GM21447 (cell line): ENCODE data around the gene GARIN1A.
"Not testable (repeated sequence)": the region's sequence is repeated elsewhere in the genome, so short reads cannot be mapped to it uniquely, and the experiment has no call there.

Source experiments
- ATAC-seq: cut with Tn5 transposase; IDR thresholded peaks from one replicate; pipeline ENCODE4 v1.9.1; 2021; ENCODE audit not compliant: unreplicated experiment

Gene GARIN1A

DNA sequence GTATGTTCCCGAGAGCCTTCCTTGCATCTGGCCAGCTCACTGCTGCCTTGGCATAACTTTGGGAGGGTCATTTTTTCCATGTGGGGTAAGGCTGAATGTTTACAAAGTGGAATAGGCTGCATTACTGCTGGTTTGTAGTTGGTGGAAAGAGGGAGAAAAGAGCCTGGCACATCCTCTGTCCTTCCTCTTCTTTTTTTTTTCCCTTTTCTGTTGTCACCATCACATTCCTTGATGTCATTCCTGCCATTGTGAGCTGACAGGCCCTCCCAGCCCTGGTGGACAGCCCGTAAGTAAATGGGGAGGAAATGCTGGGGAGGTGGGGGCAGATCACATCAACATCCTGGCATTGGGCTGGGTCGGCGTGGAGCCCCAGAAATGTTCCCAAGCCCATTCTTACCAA is at the start of gene GARIN1A:
Gene GARIN1A (plus strand): TSS at position 301 of the 400 bp plus-strand sequence. CDS start 106 bp downstream, outside the sequence.
- ATAC-seq: no peak

DNA sequence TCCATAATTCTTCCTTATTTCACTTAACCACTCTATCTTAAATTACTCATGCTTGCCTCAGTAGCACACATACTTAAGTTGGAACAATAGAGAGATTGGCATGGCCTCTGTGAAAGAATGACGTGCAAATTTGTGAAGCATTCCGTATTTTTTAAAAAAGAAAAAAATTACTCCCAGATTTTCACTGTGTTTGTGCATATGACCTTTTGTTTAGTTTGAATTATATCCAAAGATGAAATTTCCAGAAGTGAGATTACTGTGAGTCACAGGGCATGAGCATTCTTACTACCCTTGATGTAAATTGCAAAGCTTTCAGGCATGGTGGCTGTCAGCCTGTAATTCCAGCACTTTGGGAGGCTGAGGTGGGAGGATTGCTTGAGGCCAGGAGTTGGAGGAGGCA is 45.0 kb upstream of the GARIN1A start:
- ATAC-seq: not testable (repeated sequence)

DNA sequence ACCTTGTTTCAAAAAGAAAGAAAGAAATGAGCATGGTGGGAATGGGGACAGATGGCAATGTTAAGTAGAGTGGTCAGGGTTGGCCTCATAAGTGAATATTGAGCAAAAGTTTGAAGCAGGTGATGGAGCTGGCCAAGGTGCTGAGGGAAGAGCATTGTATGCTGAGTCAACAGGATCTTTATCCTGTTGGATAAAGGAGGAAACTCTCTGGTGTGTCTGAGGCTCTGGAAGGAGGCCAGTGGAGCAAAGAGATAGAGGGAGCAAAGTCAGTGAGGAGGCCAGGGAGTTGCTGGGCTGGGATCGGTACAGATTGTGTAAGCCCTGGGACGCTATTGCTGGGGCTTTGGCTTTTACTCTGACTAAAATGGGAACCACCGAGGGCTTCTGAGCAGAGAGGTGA is 38.2 kb upstream of the GARIN1A start:
- not testable (repeated sequence) for ATAC-seq

DNA sequence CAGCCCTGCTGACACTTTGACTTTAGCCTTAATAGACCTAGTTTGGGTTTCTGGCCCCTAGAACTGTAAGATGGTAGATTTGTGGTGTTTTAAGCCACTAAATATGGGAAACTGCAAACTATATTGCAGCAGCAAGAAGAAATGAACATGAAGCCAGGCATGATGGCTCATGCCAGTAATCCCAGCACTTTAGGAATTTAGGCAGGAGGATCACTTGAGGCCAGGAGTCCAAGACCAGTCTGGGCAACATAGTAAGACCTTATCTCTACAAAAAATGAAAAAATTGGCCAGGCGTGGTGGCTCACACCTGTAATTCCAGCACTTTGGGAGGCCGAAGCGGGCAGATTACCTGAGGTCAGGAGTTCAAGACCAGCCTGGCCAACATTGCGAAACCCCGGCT is 26.9 kb upstream of the GARIN1A start:
- not testable (repeated sequence) for ATAC-seq

DNA sequence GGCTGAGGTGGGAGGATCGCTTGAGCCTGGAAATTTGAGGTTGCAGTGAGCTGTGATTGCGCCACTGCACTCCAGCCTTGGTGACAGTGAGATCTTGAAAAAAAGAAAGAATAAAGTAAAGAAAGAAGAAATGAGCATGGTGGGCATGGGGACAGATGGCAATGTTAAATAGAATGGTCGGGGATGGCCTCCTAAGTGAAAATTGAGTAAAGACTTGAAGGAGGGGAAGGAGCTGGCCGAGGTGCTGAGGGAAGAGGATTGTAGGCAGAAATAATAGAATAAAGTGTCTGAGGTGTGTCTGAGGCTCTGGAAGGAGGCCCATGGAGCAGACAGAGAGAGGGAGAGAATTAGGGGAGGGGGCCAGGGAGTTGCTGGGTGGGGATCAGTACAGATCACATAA is 26.2 kb upstream of the GARIN1A start:
- ATAC-seq: not testable (repeated sequence)

DNA sequence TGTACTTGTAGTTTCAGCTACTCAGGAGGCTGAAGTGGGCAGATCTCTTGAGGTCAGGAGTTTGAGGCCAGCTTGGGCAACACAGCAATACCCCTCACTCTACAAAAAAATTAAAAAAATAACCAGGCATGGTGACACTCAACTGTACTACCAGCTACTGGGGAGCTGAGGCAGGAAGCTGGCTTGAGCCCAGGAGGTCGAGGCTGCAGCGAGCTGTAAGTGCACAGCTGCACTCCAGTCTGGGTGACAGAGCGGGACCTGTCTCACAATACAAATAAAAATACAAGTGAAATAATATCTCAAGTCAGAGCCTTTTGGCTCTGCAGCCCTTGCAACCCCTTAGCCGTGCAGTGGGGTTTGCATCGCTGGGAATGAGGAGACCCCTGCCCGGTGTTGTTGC is 25.2 kb upstream of the GARIN1A start:
- not testable (repeated sequence) for ATAC-seq

DNA sequence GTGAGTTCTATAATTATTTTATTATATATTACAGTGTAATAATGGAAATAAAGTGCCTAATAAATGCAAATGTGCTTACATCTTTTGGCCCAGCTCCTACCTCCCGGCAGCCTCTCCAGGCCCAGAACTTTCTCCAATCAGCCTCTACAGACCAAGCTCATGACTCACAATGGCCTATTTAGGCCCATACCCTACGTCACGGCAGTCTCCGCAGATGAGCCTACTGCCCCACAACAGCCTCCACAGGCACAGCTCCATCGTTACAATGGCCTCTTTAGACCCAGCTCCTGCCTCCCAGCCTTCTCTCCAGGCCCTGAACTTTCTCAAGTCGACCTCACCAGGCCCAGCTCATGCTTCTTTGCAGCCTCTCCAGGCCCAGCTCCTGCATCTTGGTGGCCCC is 21.0 kb upstream of the GARIN1A start:
- ATAC-seq: not testable (repeated sequence)

DNA sequence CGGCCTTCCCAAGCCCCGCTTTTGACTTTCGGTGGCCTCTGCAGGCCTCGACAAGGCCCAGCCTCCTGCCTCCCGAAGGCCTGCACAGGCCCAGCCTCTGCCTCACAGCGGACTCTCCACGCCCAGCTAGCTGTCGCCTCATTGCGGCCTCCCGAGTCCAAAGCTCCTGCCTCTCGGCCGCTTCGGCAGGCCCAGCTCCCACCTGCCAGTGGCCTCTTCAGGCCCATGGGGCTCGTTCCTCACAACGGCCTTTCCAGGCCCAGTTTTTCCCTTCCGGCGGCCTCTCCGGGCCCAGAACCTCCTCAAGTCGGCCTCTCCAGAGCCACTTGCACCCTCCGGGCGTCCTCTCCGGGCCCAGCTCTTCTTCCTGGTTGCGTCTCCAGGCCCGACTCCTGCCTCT is 19.5 kb upstream of the GARIN1A start:
- not testable (repeated sequence) for ATAC-seq

DNA sequence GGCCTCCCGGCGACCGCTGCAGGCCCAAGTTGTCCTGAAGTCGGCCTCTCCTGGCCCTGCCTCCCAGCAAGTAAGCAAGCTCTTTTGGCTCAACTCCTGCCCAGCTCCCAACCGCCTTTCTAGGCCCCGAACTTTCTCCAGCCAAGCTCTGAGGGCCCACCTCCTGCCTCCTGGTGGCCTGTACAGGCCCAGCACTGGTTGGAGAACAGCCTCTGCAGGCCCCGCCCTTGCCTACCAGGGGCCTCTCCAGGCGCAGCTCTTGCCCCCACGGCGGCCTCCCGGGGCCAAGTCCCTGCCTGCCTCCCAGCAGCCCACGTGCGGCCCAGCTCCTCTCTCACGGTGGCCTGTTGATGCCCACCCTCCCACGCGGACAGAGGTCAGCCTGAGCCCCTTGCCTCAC is 18.9 kb upstream of the GARIN1A start:
- not testable (repeated sequence) for ATAC-seq

DNA sequence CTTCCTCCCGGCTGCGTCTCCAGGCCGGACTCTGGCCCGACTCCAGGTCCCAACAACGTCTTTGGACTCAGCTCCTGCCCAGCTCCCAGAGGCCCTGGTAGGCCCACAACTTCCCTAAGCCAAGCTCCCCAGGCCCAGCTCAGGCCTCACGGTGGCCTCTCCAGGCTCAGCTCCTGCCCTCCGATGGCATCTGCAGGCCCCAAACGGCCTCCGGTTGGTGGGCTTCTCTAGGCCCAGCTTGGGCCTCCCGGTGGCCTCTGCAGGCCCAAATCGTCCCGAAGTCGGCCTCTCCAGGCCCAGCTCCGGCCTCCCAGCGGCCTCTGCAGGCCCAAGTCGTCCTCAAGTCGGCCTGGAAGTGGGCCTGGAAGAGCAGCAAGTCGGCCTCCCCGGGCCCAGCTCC is 18.0 kb upstream of the GARIN1A start:
- not testable (repeated sequence) for ATAC-seq

DNA sequence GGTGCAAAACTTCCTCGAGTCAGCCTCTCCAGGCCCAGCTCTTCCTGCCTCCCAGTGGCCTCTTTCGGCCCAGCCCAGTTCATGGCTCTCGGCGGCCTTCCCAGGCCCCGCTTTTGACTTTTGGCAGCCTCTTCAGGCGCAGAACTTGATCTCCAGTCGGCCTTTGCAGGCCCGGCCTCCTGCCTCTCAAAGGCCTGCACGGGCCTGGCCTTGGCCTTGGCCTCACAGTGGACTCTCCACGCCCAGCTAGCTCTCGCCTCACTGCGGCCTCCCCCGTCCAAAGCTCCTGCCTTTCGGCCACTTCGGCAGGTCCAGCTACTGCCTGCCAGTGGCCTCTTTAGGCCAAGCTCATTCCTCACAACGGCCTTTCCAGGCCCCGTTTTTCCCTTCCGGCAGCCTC is 17.6 kb upstream of the GARIN1A start:
- not testable (repeated sequence) for ATAC-seq

DNA sequence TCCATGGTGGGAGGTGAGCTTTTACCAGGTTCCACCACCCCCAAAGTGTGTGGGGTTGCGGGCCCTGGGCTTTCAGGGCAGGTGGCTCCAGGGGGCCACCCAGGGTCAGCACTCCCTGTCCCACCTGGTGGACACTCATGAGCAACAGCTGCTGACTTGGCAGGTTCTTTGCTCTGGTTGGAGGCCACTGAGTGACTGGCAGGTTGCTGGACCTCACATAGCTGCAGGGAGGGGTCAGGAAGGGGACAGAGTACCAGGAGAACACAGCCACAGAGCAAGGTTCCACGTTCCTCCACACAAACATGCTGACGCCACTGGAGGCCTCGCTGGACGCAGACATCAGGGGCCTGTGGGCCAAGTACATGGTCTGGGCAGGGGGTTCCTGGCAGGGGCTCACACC is 13.7 kb upstream of the GARIN1A start:
- ATAC-seq: not testable (repeated sequence)

DNA sequence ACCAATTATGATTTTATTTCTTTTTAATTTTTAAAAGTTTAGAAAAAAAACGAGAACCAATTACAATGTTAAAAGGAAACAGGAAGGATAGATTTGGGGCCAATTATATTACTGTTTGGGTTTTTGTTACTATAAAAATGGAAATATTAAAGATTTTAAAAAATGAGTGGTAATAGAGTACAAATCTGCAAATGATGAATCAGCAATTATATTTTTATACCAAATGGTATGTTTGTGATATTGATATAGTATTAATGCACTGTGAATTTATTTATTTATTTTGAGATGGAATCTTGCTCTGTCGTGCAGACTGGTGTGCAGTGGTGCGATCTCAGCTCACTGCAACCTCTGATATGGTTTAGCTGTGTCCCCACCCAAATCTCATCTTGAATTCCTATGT is 11.5 kb upstream of the GARIN1A start:
- ATAC-seq: no peak

DNA sequence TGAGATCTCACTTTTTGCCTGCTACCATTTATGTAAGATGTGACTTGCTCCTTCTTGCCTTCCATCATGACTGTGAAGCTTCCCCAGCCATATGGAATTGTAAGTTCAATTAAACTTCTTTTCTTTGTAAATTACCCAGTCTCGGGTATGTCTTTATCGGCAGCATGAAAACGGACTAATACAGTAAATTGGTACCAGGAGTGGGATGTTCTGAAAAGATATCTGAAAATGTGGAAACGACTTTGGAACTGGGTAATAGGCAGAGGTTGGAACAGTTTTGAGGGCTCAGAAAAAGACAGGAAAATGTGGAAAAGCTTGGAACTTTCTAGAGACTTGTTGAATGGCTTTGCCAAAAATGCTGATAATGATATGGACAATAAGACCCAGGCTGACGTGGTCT is 10.6 kb upstream of the GARIN1A start:
- ATAC-seq: no peak

DNA sequence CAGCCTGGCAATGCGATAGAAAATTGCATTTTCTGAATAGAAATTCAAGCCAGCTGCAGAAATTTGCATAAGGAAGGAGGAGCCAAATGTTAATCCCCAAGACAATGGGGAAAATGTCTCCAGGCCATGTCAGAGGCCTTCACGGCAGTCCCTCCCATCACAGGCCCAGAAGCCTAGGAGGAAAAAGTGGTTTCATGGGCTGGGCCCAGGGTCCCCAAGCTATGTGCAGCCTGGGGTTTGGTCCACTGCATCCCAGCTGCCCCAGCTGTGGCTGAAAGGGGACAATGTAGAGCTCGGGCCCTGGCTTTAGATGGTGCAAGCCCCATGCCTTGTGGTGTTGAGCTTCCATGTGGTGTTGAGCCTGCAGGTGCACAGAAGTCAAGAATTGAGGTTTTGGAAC is 10.0 kb upstream of the GARIN1A start:
- ATAC-seq: no peak

DNA sequence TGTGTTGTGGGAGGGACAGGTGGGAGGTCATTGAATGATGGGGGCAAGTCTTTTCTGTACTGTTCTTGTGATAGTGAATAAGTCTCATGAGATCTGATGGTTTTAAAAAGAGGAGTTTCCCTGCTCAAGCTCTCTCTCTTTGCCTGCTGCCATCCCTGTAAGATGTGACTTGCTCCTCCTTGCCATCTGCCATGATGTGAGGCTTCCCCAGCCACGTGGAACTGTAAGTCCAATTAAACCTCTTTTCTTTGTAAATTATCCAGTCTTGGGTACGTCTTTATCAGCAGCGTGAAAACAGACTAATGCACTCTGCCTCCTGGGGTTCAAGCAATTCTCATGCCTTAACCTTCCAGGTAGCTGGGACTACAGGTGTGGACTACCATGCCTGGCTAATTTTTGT is 8.9 kb upstream of the GARIN1A start:
- not testable (repeated sequence) for ATAC-seq

DNA sequence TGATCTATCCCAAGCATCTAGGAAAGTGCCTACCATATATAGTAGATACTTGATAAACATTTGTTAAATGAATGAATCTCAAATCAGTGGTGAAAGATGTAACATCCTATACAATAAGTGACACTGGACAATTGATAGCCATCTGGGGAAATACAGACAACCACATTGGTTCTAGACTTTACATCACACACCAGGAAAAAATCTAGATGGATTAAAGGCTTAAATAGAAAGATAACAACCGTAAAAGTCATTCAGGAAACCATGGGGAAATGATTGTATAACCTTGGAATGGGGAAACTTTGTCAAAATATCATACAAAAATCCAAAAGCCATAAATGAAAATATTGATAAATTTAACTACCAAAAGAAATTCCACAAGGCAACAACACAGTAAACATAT is 7.0 kb upstream of the GARIN1A start:
- no peak for ATAC-seq

DNA sequence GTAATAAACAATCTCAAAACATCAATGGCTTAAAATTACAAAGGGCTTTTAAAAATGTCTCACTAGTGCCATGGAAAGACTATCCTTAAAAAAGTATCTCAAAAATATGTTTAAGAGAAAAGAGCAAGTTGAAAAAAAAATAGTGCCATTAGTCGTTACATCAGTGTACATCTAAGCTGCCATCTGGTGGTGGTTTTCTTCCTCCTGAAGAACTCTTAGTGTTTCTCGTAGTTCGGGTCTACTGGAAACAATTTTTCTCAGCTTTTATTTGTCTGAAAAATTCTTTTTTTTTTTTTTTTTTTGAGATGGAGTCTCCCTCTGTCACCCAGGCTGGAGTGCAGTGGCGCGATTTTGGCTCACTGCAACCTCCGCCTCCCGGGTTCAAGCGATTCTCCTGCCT is 5.9 kb upstream of the GARIN1A start:
- no peak for ATAC-seq

DNA sequence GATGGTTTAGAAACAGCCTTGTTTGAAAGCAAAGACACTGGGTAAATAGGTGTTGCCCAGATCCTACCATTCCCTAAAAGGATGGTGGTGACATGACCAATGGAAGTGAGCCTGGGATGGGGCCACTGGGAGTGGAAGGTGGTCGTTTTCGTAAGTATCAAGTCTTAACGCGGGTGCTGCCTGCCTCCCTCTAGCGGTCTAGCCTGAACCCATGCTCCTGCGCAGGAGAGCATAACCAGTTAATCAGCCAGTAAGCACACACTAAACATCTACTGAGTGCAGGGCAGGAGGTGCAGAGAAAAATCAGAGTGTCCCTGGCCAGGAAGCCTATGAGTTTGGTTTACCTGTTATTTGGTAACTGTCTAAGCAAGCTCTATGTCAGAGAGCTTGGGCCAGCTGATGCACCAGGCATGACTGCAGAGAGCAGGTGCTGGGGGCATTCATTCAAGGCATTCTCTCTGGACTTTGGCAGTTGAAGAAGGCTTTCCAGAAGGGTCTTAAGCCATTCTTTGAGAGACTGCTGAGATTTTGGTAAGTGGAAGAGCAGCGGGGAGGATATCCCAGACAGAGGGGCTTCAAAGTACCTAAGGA is 930 bp downstream of the GARIN1A start:
- ATAC-seq: no peak

DNA sequence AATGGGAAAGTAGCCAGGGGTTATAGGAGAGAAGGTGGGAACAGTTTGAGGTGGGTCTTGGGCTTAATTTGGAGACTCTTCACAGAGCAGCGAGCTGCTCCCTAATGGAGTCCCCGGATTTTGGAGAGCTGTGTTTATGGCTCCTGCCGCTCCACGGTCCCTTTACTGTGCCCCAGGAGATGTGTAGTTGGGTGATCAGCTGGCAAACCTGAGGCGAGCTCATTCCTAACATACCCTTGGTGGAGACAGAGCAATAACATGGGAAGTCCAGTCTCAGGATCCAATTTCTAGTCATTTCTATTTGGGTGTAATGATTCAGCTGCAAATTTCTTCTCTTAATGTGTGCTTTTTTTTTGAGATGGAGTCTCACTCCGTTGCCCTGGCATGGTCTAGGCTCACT is 1.5 kb downstream of the GARIN1A start:
- ATAC-seq: no peak

DNA sequence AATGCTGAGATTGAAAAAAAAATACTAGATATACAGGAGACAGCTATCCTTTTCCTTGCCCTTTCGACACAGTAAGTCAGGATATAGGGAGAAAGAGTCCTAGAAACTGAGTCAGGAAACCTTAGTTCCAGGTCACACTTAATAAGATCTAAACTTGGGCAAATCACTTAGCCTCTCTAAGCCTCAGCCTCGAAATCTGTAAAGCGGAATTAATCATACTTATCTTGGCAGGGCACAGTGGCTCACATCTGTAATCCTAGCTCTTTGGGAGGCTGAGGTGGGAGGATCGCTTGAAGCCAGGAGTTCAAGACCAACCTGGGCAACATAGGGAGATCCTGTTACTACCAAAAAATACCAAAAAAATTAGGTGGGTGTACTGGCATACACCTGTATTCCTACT is 4.6 kb downstream of the GARIN1A start:
- no peak for ATAC-seq

DNA sequence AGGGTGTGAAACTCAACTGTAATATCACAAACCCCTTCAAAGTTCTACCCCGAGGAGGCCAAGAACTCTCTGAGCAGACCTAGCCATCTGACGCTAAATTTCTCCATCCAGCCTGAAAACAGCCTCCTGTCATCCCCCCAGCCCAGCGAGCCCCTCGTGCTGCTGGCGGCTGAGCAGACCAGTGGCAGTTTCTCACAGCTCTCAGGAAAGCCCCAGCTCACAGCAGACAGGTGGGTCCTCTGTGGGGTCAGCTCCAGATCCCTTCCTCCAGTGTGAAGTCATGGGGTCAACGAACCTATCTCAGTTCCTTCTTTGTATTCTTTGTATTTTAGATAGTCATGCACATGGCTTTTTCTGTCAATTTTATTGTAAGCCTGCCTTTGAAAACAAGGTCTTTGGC is 7.8 kb downstream of the GARIN1A start:
- no peak for ATAC-seq

DNA sequence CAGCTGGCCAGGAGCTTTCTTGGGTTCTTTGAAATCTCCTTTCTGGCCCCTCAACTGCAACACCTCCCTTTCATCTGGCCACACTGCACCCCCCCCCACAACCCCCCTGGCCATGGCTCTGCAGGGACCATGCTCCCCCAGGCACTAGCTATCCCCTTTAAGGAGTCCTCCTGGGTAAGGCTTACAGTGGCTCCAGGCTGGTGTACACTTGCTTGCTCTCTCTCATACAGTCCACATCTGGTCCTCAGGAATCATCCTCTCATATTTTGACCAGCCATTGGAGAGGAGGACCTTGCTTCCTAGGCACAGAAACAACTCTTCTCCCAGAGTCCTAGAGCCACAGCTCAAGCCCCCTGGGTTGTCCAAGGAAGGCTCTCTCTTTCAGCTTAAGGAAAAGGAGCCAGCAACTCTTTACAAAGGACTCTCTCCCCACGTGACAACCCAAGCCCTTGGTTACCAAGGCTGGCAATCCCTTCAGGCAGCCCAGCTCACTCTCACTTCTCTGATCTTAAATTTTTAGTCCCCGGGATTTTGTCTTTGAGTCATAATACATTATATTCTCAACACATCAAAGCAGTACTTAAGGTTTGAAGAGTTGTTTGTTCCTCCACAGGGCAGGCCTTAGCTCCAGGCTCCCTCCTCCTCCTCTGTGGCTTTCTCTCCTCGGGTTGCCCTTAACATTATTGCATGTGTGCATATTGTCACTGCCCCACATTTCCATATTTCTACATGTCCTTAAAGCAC is 9.9 kb downstream of the GARIN1A start:
- no peak for ATAC-seq
